HG03354 (cell line): ENCODE results near the gene FABP1.

Experiments used
- ATAC-seq: cut with Tn5 transposase; IDR thresholded peaks from one replicate; pipeline ENCODE4 v1.9.1; 2021; ENCODE audit warnings: mild to moderate bottlenecking; ENCODE audit not compliant: unreplicated experiment, poor library complexity, severe bottlenecking

Gene FABP1

DNA sequence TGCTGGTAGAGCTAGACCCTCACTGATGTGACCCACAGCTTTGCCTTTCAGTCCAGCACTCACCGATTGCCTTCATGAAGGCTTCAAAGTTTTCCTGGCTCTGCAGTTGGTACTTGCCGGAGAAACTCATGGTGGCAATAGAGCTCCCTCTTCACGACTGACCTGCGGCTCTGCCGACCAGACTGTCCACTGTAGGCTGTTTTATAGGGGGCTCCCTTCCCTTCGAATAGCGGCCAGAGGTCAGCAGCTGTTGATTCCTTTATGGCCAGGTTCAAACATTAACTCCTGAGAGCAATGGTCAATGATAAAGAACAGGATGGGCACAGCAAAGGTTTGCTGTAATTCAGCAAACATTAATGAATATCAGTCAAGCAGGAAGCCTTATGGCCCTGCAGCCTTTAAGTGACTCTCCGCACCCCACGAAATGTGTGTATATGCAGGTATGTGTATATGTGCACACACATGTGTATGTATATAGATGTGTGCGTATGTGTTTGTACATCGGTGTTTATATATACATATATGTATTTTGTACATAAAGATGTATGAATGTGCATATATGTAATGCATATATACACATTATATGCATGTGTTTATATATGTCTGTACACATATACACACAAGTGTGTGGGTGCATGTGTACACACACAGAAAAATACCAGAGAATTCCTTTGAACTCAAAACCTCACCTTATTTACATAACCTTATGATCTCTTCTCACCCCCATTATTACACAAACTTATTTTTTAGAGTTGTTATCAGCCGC is at the start of gene FABP1:
TSS of gene FABP1 (minus strand) at position 175 of the 766 bp plus-strand sequence. CDS start at position 130, 45 bp downstream.
- no peak for ATAC-seq

DNA sequence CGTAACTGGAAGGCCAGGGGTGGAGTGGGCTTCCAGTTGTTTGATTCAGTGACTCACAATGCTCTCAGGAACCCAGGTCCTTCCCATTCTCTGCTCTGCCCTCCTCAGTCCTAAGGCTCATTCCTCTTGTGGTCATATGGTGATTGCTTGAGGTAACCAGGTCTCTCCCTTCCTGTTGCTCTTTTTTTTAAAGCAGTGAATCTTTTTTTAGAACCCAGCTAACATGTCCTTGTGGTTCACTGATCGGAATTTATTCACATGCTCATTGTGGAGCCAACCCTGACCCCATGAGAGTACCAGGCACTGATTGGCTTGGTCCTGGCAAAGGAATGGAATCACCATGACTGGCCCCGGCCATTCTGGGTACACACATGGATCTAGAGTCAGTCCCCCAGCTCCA is 49.7 kb upstream of the FABP1 start:
- no peak for ATAC-seq

DNA sequence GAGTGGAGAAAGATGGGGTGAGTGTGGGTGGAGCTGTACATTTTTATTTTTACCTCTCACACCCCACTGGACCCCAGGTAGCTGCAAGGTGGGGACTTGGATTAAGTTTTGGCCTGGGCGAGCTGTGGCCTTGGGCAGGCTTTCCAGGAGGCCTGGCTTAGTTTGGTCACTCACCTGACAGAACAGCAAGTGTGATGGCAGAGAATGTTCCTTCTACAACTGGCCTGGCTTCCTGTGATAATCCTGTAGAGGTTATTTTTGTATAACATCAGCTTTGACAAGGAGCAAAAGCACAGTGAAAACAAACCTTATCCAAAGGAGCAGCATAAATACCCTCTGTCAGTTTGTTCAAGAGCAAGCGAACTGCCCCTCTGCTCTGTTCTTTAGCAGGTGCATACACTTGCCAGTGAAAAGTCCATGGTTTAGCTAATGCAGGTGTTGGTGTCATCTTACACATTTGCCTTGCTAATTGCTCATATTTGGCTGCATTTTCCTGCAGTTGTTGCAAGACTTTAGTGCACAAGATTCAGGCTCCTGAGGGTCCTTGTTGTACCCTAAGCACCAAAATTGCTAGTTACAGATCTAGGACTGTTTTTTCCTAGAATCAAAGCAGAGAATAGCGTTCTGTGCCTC is 48.6 kb upstream of the FABP1 start:
- ATAC-seq: no peak

DNA sequence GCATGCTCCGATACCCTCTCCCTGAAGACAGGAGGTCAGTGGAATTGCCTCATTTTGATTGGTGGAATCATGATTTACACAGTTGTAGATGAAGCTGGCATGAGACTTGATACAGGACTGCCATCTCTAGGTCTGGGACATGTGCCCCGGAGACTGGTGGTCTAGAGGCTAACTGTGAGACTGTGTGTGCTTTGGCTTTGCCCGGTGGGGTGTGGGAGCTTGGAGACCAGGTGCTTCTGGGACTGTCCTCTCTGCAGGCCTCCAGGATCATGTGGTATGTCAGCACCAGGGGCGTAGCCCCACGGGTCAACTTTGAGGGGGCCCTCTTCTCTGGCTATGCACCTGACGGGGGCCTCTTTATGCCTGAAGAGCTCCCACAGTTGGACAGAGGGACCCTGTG is 45.0 kb upstream of the FABP1 start:
- ATAC-seq: no peak

DNA sequence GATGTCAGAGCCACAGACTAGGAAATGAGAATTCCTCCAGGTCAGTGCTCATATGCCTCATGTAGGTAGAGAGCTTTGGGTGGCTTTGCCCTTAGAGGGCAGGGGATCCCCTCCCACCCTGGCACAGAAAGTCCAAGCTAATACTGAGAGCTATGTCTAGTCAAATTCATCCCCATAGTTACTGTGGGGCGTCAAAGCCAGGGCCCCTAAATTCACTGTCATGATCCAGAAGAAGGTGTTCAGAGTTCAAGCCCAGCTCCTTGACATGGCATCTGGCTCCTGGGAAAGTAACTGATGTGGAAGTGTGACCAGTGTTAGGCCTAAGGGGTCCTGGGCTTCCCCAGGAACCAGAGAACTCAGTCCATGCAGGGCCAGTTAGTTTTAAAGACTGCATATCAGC is 44.1 kb upstream of the FABP1 start:
- no peak for ATAC-seq

DNA sequence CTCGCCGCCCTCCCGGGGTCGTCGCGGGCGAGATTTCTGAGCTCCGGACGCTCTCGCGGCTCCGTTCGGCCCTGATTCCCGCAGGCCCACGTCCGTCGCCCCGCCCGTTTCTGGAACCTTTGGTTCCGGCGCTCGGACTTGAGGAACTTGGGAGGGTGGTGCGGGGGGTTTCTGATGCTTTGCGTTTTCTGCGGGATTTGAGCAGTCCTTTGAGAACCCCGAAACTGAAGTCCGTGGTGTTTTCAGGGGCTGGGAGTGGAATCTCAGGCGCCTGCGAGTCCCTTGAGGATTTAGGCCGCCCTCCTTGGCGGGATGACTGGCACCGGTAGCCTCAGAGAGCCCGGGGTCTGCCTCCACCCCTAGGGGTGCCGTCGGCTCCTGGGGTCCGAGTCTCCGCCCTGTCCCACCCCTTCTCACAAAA is 42.6 kb upstream of the FABP1 start:
- no peak for ATAC-seq

DNA sequence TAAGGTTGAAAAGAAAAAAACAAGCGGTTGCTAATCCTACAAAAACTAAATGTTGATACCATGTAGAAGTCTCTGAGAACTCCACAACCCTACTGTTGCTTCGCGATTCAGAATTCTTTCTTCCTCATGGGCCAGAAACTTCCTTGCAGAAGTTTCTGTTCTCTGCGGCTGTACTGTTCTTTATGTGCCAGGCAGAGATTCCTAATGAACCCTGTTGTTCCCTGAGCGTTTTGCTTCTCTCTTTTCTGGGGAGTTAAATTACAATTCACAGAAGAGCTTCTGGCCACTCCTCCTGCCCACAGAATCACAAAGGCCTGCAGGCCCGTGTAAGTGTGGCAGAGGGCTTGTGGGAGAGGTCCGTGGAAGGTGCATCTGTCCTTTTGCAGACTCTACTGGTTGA is 40.5 kb upstream of the FABP1 start:
- ATAC-seq: no peak

DNA sequence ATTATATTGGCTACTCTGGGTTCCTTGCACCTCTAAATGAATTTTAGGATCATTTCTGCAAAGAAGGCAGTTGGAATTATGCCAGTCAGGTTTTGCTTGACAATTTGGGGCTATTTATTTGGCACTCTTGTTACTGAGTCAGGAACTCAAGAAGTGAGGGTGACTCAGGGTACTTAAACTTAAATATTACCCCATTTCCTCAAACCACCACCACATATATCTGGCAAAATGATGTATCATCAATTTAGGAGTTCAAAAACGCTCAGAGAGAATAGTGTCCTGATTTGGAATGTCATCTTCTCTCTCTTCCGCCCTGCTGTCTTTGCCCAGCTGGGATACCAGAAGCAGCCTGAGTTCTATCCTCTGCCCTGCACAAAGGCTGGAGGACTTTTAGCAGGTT is 39.9 kb upstream of the FABP1 start:
- no peak for ATAC-seq

DNA sequence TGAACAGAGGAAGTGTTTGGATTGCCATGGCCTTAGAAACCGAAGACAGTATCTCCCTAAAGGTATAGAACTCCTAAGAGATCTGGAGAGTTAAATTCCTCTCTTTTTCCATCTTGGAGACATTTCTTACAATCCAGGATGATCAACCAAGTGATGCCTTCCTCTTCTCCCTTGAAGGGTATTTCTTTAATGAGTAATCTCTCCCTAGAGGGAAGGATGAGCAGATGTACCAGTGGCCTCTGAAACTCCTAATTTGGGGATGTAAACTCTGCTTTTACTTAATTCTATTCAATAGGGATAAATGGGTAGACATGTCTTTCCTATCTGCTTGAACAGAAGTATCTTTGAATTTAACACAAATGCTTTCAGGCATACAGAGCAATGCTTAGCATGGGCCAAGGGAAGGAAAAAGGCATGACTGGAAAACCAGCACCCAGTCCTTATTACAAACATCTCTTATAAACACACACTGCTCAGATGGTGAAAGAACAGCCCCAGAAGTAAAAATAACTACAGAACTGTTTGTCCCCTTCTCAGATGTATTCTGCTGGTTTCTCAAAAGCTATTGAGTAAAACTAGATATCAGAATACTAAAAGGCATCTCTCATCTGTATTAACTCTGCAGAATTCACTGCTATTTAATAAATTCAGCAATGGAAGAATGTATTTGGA is 37.6 kb upstream of the FABP1 start:
- no peak for ATAC-seq

DNA sequence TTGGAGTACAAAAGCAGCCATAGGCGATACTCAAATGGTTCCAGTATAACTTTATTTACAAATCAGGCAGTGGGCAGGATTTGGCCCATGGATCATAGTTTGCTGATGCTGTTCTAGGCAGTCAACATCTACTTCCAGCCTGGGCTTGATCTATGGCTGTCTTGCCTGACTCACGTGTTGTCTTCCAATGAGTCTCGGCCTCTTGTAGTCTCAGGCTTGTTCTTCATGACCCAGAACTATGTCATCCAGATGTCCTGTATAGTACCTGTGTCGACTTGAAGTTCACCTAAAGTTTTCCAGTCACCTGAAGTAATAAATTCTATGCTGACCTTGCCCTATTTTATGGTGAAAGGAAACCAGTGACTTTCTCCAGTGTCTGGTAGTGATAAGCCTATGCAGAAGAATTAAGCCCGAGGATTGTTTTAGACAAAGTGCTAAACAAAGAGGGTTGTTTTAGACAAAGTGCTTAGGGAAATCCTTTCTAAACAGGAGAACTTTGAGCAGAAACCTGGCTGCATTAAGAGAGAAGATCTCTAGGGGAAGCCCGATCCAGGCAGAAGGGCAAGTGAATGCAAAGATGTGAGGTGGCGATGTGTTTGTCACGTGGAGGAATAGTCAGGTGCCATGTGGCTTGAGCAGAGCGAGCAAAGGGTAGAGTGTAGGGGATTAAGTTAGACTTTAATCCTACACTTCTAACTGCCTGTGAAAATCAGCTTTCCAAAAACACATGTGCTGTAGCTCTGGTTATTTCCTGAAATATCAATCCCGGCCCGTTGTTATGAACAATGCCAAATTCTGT is 33.8 kb upstream of the FABP1 start:
- no peak for ATAC-seq

DNA sequence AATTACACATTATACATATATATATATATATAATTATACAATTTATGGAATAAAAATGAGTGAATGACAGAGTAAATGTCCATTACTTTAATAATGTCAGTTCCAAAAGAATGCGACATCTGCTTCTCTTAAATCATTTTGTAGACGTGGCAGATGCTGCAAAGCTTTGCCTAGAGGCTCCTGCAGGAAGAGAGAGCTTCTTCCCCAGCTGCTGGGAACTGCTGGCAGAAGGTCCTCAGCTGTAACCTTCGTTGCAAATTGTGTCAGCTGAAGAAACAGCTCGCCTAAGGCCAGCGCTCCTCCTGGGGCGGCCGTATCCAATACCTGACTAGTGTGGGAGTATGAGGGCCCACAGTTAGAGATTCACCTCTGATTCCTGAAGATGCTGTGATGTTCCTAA is 32.7 kb upstream of the FABP1 start:
- ATAC-seq: no peak

DNA sequence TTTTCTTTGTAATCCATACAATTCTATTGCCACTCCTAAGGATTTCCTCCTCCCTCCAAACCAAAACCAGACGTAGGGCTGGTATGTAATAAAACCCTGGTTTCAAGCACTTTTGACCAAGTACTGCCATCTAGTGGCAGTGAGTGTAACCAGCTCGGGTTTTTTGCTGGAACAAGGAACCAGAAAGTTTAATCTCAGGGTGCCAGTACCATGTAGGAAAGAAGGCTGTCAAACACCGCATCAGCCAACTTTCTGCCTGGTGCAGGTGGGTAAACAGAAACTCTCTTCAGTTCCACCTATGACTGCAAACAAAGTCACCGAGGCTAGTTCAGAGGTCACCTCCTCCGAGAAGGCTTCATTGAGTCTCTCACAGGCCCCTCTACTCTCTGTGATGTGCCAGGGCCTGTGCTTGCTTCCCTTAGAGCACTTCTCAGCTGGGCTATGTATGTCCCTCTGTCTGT is 32.1 kb upstream of the FABP1 start:
- ATAC-seq: peak; percentile 68

DNA sequence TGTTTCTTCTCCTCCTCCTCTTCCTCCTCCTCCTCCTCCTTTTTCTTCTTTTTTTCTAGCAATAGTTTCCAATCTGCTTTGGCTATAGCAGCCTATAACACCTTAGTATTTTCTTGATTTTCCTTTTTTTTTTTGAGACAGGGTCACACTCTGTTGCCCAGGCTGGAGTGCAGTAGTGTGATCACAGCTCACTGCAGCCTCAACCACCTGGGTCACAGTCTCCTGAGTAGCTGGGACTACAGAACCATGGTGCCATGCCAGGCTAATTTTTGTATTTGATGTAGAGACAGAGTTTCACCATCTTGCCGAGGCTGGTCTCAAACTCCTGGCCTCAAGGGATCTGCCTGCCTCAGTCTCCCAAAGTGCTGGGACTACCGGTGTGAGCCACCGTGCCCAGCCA is 31.6 kb upstream of the FABP1 start:
- peak; percentile 25 for ATAC-seq

DNA sequence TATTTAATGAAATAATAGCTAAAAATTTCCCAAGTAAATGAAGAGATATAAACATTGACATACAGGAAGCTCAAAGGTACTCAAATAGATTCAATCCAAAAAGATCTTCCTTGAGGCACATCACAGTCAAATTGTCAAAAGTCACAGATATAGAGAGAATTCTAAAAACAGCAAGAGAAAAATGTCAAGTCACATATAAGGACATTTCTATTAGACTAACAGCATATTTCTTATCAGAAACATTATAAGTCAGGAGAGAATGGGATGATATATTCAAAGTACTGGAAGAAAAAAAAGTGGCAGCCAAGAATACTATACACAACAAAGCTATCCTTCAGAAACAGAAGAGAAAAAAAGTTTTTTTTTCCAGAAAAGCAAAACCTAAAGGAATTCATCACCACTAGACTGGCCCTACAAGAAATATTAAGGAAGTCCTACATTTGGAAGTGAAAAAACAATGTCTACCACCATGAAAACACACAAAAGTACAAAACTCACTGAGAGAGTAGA is 21.1 kb upstream of the FABP1 start:
- ATAC-seq: no peak

DNA sequence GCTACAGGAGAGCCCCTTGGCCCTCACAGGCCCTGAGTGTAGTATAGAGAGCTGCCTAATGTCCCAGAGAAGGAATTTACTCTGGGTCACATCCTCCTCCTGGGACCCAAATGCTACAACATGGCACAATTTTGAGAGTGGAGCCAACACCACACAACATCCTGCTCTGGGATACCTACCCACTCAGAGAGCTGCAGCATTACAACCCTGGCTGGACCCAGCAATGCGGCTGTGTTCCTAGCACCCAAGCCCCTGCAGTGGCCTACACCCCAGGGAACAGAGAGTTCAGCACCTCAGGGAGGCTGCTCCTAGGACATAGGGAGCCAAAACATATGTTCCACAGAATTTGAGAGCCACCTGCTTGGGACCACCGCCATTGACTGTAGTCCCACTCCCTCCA is 19.3 kb upstream of the FABP1 start:
- ATAC-seq: no peak

DNA sequence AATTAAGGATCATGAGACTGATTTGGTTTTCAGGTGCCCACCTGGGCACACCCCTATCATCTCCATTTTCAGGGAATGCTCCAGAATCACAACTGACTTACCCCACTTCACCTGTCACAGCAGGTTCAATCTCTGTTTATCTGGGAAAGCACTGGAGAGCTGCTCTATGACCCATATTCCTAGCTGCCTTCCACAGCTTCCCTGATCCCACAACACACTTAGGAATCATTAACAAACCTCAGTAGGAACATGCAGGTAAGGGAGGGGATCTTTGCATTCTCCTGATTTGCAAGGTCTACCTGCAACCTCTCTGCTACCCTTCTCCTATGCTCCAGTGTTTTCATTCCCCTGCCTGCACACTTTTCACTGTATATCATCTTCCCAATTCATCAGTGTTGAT is 18.7 kb upstream of the FABP1 start:
- ATAC-seq: no peak

DNA sequence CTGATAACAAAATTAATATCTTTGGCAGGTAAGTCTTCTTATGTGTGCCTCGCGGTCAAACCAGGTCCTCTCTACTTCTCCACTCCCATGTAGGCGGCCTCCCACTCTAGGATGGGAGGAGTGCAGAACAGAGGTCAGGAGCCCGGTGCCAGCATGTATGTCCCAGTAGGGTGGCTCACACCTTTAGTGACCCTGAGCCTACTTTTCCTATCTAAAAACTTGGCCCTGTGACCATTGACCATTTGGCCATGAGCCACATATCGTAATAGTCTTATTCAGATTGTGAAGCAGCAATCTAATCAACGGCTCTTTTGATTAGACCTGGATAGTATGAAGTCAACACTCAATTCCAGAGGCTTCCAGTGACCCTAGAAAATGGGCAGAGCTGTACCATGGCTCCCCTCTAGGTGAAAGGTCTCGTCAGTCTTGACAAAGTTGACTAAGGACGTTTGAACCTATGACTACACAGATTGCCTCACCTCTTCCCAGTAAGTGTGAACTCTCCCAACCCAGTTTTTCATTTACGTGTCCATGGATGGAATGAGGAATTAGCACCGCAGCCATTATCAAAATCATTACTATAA is 17.1 kb upstream of the FABP1 start:
- no peak for ATAC-seq

DNA sequence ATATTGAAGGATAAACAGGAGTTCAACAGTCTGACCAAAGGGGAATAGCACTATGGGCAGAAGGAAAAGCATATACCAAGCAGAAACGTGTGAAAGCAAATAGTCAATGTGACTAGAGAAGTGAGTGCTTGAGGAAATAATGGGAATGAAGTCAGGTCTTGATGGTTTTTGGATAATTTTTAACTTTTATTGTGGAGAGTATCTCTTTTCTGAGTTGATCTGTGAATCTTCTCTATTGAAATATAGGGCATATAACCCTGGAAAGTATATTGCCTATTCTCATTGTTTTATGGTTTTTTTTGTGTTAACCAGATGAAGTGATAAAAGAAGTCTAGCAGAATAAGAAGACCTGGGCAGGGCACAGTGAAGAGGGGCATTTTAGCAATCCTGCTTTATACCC is 16.4 kb upstream of the FABP1 start:
- ATAC-seq: no peak

DNA sequence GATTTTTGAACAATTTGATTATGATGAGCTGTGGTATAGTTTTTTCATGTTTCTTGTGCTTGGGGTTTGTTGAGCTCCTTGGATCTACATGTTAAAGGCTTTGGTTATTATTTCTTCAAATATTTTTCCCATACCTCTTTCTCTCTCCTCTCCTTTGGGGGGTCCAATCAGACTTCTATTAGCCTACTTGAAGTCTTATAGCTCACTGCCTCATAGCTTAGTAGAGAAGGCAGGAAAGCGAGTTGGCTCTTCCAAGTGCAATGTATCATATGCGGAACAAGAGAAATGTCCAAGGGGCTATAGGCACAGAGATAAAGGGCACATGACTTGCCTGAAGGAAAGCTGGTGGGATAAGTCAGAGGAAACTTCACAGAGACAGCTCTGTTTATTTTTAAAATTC is 14.1 kb upstream of the FABP1 start:
- ATAC-seq: no peak

DNA sequence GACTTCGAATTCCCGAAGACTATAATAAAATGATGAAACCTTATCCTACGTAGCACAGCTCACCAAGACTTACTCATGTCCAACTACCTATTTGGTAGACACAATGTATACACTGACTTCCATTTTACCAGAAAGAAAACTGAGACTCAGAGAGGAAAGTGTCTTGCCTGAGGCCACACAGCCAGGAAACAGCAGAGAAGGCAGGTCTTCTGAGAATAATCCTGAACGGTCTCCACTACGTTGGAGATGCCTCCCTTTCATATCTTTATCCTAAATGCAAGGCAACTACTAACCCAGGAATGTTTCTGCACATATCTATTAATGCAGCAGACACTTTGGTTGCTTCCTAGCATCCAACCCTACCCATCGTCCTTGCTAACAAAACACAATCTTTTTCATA is 11.9 kb upstream of the FABP1 start:
- no peak for ATAC-seq
